H1 (cell line): ENCODE data around the gene KLK8. TPM values are rescaled to one million over a fixed set of nuclear protein-coding genes. Genes with fewer than 3 reads are reported as not detected.

Experiments used
- ATF3 ChIP-seq: IDR thresholded peaks from 2 replicates; pipeline ENCODE4 v1.6.1; 2011; ENCODE audit warnings: low read depth, mild to moderate bottlenecking, low read length; ENCODE audit not compliant: insufficient read depth
- BRCA1 ChIP-seq: IDR thresholded peaks from 2 replicates; pipeline ENCODE4 v1.6.1; 2012; ENCODE audit warnings: low read depth, low read length, improper control_type of control experiment
- CHD1 ChIP-seq: IDR thresholded peaks from 2 replicates; pipeline ENCODE4 v1.6.1; 2012; ENCODE audit warnings: low read depth, low read length, improper control_type of control experiment
- GABPA ChIP-seq: IDR thresholded peaks from 2 replicates; pipeline ENCODE4 v1.6.1; 2011; ENCODE audit warnings: mild to moderate bottlenecking, low read length, moderate library complexity, borderline replicate concordance; ENCODE audit not compliant: insufficient read depth
- POU5F1 ChIP-seq: IDR thresholded peaks from 2 replicates; pipeline ENCODE4 v1.6.1; 2011; ENCODE audit warnings: low read depth, mild to moderate bottlenecking, low read length, moderate library complexity
- TAF7 ChIP-seq: optimal IDR thresholded peaks from 2 replicates; pipeline ENCODE3; 2011; ENCODE audit warnings: low read depth, mild to moderate bottlenecking, inconsistent platforms, low read length, moderate library complexity, borderline replicate concordance
- USF2 ChIP-seq: IDR thresholded peaks from 2 replicates; pipeline ENCODE4 v1.6.1; 2011; ENCODE audit warnings: low read length, improper control_type of control experiment
- YY1 ChIP-seq: IDR thresholded peaks from 2 replicates; pipeline ENCODE4 v1.6.1; 2011; ENCODE audit warnings: low read depth, mild to moderate bottlenecking, low read length
- polyA plus RNA-seq, 7 experiments: library from polyadenylated mRNA; depleted of rRNA in 3 of 7; stranded (reverse) in 5 of 7; unstranded in 2 of 7; fragments of >200 nt in 5 of 7; fragments of 200-250 nt in 2 of 7; gene quantifications; 1 replicate in 5 of 7; 2 replicates in 1 of 7; 4 replicates in 1 of 7; pipeline versions ENCODE4 v1.2.1 to v1.2.3, GENCODE V29; 2011 to 2013; ENCODE audit warnings: missing spikeins in 2 of 7, mixed read lengths in 2 of 7
- total RNA-seq: library from RNA; stranded (reverse); fragmentation: NEBNext Ultra II Directional; extraction: Animal tissue kit (Norgen Biotek cat#: 25700); gene quantifications from 2 replicates; pipeline ENCODE4 v1.2.1, GENCODE V29; 2021
- TF ChIP-seq, protein P1 (sequence below): fragments of 300-600 bp; sonication (generic); IDR thresholded peaks from 2 replicates; pipeline ENCODE4 v1.7.1; 2012; ENCODE audit warnings: low read length, moderate library complexity, mild to moderate bottlenecking, inconsistent platforms; ENCODE audit not compliant: insufficient replicate concordance
- TF ChIP-seq, protein P2 (sequence below): IDR thresholded peaks from 2 replicates; pipeline ENCODE4 v1.6.1; 2012; ENCODE audit warnings: inconsistent platforms

Gene KLK8
- total and polyA plus RNA-seq, 2 of the 8 experiments (the other 6 are each of a cell fraction or from before 2014, with no cell fraction given), result 2.9 to 3.6 TPM

DNA sequence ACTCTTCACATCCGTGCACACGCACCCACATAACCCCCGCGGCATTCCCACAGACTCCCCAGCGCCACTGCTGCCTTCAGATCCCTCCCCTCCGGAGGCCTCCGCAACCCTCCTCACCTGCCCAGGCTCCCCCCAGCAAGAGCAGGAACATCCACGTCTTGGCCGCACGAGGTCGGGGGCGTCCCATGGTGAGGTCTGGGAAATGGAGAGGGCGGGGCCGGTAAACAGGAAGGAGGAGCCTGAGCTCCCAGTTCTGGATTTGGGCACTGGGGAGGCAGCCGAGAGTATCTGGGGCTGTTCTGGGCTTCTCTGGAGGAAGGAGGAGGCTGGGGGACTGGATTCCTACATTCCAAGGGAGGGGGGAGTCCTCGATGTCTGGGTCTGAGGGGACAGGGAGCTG lies 423 bp downstream of the KLK8 start (continued):
- TF ChIP-seq, protein P1, sequence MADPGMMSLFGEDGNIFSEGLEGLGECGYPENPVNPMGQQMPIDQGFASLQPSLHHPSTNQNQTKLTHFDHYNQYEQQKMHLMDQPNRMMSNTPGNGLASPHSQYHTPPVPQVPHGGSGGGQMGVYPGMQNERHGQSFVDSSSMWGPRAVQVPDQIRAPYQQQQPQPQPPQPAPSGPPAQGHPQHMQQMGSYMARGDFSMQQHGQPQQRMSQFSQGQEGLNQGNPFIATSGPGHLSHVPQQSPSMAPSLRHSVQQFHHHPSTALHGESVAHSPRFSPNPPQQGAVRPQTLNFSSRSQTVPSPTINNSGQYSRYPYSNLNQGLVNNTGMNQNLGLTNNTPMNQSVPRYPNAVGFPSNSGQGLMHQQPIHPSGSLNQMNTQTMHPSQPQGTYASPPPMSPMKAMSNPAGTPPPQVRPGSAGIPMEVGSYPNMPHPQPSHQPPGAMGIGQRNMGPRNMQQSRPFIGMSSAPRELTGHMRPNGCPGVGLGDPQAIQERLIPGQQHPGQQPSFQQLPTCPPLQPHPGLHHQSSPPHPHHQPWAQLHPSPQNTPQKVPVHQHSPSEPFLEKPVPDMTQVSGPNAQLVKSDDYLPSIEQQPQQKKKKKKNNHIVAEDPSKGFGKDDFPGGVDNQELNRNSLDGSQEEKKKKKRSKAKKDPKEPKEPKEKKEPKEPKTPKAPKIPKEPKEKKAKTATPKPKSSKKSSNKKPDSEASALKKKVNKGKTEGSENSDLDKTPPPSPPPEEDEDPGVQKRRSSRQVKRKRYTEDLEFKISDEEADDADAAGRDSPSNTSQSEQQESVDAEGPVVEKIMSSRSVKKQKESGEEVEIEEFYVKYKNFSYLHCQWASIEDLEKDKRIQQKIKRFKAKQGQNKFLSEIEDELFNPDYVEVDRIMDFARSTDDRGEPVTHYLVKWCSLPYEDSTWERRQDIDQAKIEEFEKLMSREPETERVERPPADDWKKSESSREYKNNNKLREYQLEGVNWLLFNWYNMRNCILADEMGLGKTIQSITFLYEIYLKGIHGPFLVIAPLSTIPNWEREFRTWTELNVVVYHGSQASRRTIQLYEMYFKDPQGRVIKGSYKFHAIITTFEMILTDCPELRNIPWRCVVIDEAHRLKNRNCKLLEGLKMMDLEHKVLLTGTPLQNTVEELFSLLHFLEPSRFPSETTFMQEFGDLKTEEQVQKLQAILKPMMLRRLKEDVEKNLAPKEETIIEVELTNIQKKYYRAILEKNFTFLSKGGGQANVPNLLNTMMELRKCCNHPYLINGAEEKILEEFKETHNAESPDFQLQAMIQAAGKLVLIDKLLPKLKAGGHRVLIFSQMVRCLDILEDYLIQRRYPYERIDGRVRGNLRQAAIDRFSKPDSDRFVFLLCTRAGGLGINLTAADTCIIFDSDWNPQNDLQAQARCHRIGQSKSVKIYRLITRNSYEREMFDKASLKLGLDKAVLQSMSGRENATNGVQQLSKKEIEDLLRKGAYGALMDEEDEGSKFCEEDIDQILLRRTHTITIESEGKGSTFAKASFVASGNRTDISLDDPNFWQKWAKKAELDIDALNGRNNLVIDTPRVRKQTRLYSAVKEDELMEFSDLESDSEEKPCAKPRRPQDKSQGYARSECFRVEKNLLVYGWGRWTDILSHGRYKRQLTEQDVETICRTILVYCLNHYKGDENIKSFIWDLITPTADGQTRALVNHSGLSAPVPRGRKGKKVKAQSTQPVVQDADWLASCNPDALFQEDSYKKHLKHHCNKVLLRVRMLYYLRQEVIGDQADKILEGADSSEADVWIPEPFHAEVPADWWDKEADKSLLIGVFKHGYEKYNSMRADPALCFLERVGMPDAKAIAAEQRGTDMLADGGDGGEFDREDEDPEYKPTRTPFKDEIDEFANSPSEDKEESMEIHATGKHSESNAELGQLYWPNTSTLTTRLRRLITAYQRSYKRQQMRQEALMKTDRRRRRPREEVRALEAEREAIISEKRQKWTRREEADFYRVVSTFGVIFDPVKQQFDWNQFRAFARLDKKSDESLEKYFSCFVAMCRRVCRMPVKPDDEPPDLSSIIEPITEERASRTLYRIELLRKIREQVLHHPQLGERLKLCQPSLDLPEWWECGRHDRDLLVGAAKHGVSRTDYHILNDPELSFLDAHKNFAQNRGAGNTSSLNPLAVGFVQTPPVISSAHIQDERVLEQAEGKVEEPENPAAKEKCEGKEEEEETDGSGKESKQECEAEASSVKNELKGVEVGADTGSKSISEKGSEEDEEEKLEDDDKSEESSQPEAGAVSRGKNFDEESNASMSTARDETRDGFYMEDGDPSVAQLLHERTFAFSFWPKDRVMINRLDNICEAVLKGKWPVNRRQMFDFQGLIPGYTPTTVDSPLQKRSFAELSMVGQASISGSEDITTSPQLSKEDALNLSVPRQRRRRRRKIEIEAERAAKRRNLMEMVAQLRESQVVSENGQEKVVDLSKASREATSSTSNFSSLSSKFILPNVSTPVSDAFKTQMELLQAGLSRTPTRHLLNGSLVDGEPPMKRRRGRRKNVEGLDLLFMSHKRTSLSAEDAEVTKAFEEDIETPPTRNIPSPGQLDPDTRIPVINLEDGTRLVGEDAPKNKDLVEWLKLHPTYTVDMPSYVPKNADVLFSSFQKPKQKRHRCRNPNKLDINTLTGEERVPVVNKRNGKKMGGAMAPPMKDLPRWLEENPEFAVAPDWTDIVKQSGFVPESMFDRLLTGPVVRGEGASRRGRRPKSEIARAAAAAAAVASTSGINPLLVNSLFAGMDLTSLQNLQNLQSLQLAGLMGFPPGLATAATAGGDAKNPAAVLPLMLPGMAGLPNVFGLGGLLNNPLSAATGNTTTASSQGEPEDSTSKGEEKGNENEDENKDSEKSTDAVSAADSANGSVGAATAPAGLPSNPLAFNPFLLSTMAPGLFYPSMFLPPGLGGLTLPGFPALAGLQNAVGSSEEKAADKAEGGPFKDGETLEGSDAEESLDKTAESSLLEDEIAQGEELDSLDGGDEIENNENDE, result no peak
- TF ChIP-seq YY1, result no peak
- no peak for TF ChIP-seq GABPA
- no peak for TF ChIP-seq POU5F1
- no peak for TF ChIP-seq ATF3
- no peak for TF ChIP-seq TAF7
- TF ChIP-seq CHD1, result no peak
- no peak for TF ChIP-seq USF2
- TF ChIP-seq, protein P2, sequence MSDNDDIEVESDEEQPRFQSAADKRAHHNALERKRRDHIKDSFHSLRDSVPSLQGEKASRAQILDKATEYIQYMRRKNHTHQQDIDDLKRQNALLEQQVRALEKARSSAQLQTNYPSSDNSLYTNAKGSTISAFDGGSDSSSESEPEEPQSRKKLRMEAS, result peak; percentile 83
- TF ChIP-seq BRCA1, result no peak
